T-helper 2 cell treated with Interferon-gamma antibody and Interleukin-4, amounts not matched to agents 100 ng/mL and 5 ng/mL, for 36 hours (primary cell): ENCODE results near the gene LRP1. TPM values are rescaled to one million over a fixed set of nuclear protein-coding genes. Genes with fewer than 3 reads are reported as not detected.

Experiments used
- intact Hi-C: fragments of 100-400 bp; cut with micrococcal nuclease; formaldehyde crosslinking; loops from one replicate; pipeline ENCODE4 v1.15.1; 2023
- total RNA-seq: library from RNA; stranded (reverse); gene quantifications from 2 replicates; pipeline ENCODE4 v1.2.3, GENCODE V29; 2022

LRP1 gene
- total RNA-seq, 1 donor from 2014 or later, result 0.91 TPM

- intact Hi-C loops, result loop anchor here (1.0 kb wide), 1 partner anchor 24 kb away; no protein-coding TSS in a partner anchor
Measured at GRCh38 chr12:57093415-57094207, 34.7 kb upstream of the LRP1 start.

- intact Hi-C loops, result no loop called here
Measured at GRCh38 chr12:57094208-57095160, 33.8 kb upstream of the LRP1 start.

GRCh38 chr12:57095440-57095839 lies 32.8 kb upstream of the LRP1 start:
- intact Hi-C loops, result no loop called here

GRCh38 chr12:57096099-57096572 lies 32.1 kb upstream of the LRP1 start:
- intact Hi-C loops, result no loop called here

GRCh38 chr12:57096748-57097553 lies 31.3 kb upstream of the LRP1 start:
- intact Hi-C loops, result no loop called here

- intact Hi-C loops, result no loop called here
Measured at GRCh38 chr12:57097554-57097835, 30.8 kb upstream of the LRP1 start.

- intact Hi-C loops, result no loop called here
Measured at GRCh38 chr12:57098546-57098945, 29.7 kb upstream of the LRP1 start.

- intact Hi-C loops, result no loop called here
Measured at GRCh38 chr12:57099047-57099714, 29.1 kb upstream of the LRP1 start.

GRCh38 chr12:57099766-57100165 lies 28.5 kb upstream of the LRP1 start:
- intact Hi-C loops, result no loop called here

GRCh38 chr12:57101892-57102695 lies 26.2 kb upstream of the LRP1 start:
- intact Hi-C loops, result no loop called here

- intact Hi-C loops, result no loop called here
Measured at GRCh38 chr12:57103856-57104255, 24.4 kb upstream of the LRP1 start.

- intact Hi-C loops, result no loop called here
Measured at GRCh38 chr12:57104292-57104910, 23.9 kb upstream of the LRP1 start.

- intact Hi-C loops, result no loop called here
Measured at GRCh38 chr12:57105011-57105753, 23.1 kb upstream of the LRP1 start.

GRCh38 chr12:57106021-57106708 lies 22.1 kb upstream of the LRP1 start:
- intact Hi-C loops, result no loop called here

GRCh38 chr12:57107456-57108155 lies 20.7 kb upstream of the LRP1 start:
- intact Hi-C loops, result no loop called here

GRCh38 chr12:57109207-57110103 lies 18.8 kb upstream of the LRP1 start:
- intact Hi-C loops, result loop anchor here (5.0 kb wide), 1 partner anchor 368 kb away; the partner anchor contains the start of gene ARHGAP9
